ENCODE results near the gene HEBP1. TPM values are rescaled to one million over a fixed set of nuclear protein-coding genes. Genes with fewer than 3 reads are reported as not detected.

The HEBP1 gene
- total RNA-seq, 4 donors from 2014 or later, result 68.5 to 196 (median 184) TPM

DNA sequence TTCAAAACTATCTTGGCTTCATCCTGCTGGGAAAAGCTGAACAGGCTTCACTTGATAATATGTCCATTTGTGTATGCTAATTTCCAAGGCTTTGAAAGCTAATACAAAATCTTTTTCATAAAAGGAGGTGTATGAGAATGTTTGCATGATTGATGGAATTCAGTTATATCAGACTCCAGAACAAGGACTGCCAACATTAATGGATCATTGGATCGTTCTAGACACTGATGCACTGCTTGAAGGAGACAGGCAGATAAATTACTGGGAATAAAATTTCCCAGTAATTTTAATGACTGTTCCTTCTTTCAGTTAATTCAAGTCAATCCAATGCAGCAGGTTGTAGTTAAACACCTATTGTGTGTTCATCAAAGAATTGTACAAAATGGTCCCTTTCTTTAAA lies 48.6 kb downstream of the HEBP1 start:
- TF ChIP-seq, protein P1, sequence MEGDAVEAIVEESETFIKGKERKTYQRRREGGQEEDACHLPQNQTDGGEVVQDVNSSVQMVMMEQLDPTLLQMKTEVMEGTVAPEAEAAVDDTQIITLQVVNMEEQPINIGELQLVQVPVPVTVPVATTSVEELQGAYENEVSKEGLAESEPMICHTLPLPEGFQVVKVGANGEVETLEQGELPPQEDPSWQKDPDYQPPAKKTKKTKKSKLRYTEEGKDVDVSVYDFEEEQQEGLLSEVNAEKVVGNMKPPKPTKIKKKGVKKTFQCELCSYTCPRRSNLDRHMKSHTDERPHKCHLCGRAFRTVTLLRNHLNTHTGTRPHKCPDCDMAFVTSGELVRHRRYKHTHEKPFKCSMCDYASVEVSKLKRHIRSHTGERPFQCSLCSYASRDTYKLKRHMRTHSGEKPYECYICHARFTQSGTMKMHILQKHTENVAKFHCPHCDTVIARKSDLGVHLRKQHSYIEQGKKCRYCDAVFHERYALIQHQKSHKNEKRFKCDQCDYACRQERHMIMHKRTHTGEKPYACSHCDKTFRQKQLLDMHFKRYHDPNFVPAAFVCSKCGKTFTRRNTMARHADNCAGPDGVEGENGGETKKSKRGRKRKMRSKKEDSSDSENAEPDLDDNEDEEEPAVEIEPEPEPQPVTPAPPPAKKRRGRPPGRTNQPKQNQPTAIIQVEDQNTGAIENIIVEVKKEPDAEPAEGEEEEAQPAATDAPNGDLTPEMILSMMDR (IDR thresholded peaks at IDR 0.05), result no peak

DNA sequence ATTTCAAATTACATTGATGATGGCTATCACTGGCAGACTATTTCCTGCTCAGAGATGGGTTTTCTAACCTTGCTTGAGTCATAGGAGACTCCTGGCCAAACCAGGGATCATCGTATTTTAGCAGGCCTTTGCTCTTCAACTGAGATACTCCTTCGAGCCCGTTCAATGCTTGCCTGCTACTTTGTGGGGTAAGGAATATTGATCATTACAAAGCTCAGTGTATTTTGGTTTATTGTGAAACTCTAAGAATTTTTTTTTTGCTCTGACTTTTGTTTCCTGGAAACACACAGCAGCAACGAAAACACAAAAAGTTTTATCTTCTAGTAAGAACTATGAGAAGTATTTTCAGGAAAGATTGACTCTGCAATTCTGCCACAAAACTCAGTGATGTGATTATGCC lies 52.2 kb downstream of the HEBP1 start:
- Histone ChIP-seq H3K27me3 (no peaks in the 10 kb centered on the region), H3K27ac (no peak overlapping the region), H3K4me1 (no peaks in the 10 kb centered on the region), H3K9me3 (no peaks in the 10 kb centered on the region), H3K36me3 (no peaks in the 10 kb centered on the region), H3K4me3 (no peak overlapping the region)
- DNase-seq, result no peak
- TF ChIP-seq, protein P1 (IDR thresholded peaks at IDR 0.05), result no peak
- TF ChIP-seq POLR2A (IDR thresholded peaks at IDR 0.05), result no peak

More for the DNA sequence above, 48.6 kb downstream of the HEBP1 start:
- no peak for DNase-seq
- Histone ChIP-seq H3K4me1 (no peaks in the 10 kb centered on the region), H3K4me3 (no peak overlapping the region), H3K27me3 (no peaks in the 10 kb centered on the region), H3K36me3 (no peaks in the 10 kb centered on the region), H3K27ac (no peak overlapping the region), H3K9me3 (no peaks in the 10 kb centered on the region)

DNA sequence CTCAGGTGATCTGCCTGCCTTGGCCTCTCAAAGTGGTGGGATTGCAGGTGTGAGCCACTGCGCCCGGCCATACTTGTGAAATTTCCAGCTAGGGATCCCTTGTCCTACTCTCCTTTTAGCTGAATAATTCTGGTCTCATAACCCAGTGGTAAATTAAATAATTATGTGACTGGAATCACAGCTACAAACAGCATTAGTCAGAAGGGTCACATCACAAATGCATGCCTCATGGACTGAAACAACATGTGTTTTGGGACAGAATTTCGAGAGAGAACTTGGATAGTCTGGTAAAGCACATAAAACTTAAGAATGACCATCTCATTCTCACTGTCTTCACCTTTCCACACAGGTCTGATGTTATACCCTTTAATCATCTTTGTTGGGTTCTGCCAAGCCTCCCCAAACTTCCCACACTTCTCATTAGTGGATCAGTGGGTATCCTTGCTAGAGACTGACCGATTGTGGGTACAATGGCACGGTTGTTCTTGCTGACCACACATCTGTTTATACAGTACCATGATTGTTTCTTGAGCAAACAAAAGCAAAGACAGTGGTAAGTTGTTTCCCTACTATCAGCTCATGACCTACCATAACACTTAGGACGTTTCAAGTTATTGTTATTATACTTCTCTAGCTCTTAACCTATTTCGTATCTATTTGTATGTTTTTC lies 53.2 kb downstream of the HEBP1 start:
- Histone ChIP-seq H3K4me1 (no peaks in the 10 kb centered on the region), H3K27ac (no peak overlapping the region), H3K4me3 (no peak overlapping the region), H3K9me3 (no peaks in the 10 kb centered on the region), H3K36me3 (no peaks in the 10 kb centered on the region), H3K27me3 (no peaks in the 10 kb centered on the region)
- no peak for DNase-seq
- TF ChIP-seq, protein P1 (IDR thresholded peaks at IDR 0.05), result no peak
- TF ChIP-seq POLR2A (IDR thresholded peaks at IDR 0.05), result no peak

DNA sequence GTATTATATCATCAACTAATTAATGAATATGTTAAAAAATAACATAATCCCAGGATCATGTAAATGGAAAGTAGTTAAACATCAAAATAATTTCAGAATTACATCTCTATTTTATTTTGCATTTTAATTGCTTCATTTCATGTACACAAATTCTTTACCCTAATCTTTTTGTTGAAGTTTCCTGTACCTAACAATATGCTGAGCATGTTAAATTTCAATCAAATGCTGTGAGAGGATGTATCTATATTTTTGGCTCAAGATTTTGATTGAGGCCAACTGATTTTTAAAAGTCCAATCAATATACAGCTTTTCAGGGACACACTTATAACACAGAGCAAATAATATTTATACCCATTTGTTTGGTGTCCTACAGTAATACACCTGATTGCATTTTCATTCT lies 54.5 kb downstream of the HEBP1 start:
- no peak for DNase-seq
- TF ChIP-seq, protein P1 (IDR thresholded peaks at IDR 0.05), result no peak
- no peak for TF ChIP-seq POLR2A (IDR thresholded peaks at IDR 0.05)
- no peaks in the 10 kb centered on the region for H3K27me3 ChIP-seq
- no peak overlapping the region for H3K4me3 ChIP-seq
- H3K4me1 ChIP-seq, result no peaks in the 10 kb centered on the region
- no peaks in the 10 kb centered on the region for H3K9me3 ChIP-seq
- H3K36me3 ChIP-seq, result no peaks in the 10 kb centered on the region
- no peak overlapping the region for H3K27ac ChIP-seq

DNA sequence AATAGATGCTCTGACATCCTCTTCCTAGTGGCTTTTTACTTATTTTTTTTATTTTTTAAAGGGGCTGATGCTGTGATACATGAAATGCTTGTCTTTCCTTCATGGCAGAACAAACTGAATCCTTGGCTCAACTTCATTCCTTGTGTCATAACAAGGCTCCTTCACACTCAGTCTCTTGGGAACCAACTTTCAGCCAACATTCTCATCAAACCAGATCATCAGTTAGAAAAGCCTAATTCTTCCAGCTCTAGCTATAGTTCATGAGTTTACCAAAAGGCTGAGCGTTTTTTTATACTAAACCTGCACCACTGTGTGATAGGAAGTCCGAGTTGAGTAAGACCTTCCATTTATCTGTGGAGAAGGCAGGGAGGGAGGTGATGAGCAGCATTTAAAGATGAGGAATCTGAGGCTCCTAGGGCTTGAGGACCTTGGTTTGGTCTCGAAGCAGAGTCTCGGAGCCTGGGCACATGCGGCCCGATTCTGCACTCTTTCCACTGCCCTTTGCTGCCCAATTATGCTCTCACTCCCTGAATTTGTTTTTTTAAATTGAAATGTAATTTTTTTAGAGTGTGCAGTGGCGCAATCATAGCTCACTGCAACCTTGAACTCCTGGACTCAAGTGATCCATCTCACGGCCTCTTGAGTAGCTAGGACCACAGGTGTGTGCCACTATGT lies 56.3 kb downstream of the HEBP1 start:
- Histone ChIP-seq H3K9me3 (no peaks in the 10 kb centered on the region), H3K4me3 (no peak overlapping the region), H3K27ac (no peak overlapping the region), H3K36me3 (no peaks in the 10 kb centered on the region), H3K27me3 (no peaks in the 10 kb centered on the region), H3K4me1 (no peaks in the 10 kb centered on the region)
- TF ChIP-seq, protein P1 (IDR thresholded peaks at IDR 0.05), result no peak
- TF ChIP-seq POLR2A (IDR thresholded peaks at IDR 0.05), result no peak
- DNase-seq, result no peak

All from Peyer's patch (tissue), 4 donors.